Right lobe of liver (tissue), 4 donors: ENCODE measurements around the gene PIGT.

Source experiments
- CTCF ChIP-seq, 4 donors: fragments of 200-600 bp in 3 of 4; fragments of 450-650 bp in 1 of 4; IDR thresholded peaks; one replicate each; pipeline versions ENCODE4 v1.5.1 to v1.8.0; 2016 to 2022; ENCODE audit warnings: antibody characterized with exemption in 4 of 4, mild to moderate bottlenecking in 2 of 4
- POLR2A ChIP-seq: fragments of 450-650 bp; IDR thresholded peaks from one replicate; pipeline ENCODE4 v1.6.1; 2017; ENCODE audit warnings: antibody characterized with exemption, mild to moderate bottlenecking
- donor health status: DM: no; HTN: no; CAD: no.
- donor health status: DM: no; HTN: no; CAD: no.
- donor health status: DM: no; HTN: yes; CAD: no.

DNA sequence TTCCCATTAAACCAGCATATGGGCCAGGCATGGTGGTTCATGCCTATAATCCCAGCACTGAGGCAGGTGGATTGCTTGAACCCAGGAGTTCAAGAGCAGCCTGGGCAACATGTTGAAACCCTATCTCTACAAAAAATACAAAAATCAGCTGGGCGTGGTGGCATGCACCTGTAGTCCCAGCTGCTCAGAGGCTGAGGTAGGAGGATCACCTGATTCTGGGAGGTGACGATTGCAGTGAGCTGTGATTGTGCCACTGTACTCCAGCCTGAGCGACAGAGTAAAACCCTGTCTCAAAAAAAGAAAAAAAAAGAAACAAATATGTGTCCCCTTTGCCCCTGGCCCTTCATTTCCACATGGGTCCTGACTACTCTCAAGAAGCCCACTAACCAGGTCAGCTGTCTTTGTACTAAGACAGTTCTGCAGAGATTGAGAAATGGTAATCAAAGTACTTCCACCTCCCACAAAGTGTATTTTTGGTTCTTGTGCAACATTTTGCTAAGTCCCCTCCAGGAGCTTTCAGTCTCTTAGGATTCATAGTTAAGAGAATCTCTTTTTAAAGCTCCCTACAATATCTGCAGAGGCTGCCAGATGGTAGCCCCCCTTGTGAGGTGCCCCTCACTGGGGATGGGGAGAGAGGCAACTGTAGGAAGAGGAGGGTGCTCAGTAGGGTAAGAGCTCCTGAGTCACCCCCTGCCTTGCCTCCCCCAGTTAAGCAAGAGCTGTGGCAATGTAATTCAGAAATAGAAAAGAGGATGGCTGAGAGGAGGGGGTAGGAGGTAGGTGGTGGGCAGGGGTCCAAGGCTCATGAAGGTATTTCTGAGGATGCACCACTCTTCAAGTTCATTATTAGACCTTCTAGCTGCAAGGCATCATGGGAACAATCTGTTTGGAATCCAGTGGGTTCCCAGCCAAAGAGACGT, 37.1 kb downstream of the PIGT start:
- no peak for TF ChIP-seq CTCF (IDR thresholded peaks at IDR 0.05)
- no peak for TF ChIP-seq POLR2A
